Putamen (tissue), 1 donor: ENCODE data around the gene CDK18.

Experiments used
- DNase-seq: peaks from one replicate; pipeline ENCODE4 v3.0.0-alpha.2; 2016; ENCODE audit warnings: low spot score

The CDK18 gene

DNA sequence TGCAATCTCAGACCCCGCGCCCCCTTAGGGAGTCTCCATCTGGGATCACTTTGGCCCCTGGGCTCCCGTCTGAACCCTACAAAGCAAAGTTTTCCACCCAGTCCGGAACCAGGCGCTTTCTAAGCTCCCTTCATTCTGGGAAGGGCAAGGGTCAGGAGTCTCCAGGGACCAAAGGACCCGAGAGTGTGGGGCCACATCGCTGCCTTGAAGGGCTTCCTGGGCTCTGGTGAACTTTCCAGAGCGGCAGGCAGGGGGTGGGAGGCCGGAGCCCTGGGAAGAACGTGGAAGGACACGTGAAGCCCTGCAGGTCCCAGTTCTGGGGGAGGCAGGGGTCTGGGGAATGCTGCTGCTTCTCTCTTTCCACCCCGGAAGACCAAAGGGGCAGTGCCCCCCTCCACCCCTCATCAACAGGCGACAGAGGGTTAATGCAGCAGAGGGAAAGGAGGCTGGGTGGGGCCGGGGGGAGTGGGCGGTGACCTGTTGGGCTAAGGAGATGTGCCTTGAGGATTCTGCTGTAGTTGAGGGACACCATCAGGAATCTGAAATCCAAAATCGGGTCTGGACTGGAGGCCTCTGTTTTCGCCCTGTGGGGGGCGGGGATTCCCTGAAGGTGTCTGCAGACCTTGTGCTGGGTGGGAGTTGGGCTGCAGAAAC, 734 bp downstream of the CDK18 start:
- no peak for DNase-seq

DNA sequence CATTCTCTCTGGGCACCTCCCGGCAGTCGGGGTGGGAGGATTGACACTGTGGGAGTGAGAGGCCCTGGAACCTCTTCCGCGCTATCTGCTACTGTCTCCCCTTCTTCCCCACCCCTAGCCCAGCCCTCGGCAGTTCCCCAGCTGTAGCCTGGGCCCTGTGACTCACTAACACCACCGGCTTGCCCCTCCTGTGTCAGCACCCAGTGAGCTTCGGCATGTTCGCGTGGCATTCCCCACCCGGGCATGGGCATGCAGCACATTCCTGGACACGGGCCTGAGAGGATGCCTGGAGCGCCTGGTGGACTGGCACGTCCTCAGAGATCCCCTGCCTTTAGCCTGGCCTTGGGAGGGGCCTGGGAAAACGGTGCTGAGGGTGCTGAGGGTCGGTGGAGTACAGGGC, 1.3 kb downstream of the CDK18 start:
- DNase-seq, result no peak

DNA sequence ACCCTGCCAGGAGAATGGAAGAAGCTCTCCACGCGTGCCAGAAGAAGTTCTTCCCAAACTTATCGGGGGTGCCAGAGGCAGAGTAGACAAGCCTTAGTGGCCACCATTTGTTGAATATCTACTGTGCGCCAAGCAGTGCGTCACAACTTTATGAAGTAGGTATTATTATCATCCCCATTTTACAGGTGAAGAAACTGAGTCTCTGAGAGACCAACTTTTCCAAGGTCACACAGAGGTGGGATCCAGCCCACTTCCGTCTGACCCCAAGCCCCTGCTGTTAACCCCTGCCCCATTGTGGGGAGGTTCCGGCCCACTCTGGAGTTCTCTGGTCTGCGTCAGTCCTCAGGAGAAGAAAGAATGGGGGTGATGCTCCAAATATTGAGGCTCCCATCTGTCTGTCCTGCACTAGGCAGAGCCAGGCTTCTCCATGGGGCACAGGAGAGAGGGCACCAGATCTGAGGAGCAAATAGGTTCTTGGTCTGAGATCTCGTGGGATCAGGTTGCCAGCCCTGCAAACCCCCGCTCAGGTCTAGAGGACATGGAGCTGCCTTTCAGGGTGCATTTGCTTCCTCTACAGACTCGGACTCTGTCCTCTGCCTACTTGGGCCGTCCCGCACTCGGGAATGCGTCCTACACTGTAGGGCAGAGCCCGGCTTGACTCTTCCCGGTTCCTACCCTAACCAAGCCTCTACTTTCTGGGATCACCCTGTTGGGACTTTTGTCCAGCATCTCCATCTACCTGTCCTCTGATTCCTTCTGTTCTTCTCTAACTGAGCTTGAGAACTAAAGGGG, 2.1 kb downstream of the CDK18 start:
- DNase-seq, result no peak

- DNase-seq, result no peak
Measured at GRCh38 chr1:205508227-205508714, 3.8 kb downstream of the CDK18 start.

DNA sequence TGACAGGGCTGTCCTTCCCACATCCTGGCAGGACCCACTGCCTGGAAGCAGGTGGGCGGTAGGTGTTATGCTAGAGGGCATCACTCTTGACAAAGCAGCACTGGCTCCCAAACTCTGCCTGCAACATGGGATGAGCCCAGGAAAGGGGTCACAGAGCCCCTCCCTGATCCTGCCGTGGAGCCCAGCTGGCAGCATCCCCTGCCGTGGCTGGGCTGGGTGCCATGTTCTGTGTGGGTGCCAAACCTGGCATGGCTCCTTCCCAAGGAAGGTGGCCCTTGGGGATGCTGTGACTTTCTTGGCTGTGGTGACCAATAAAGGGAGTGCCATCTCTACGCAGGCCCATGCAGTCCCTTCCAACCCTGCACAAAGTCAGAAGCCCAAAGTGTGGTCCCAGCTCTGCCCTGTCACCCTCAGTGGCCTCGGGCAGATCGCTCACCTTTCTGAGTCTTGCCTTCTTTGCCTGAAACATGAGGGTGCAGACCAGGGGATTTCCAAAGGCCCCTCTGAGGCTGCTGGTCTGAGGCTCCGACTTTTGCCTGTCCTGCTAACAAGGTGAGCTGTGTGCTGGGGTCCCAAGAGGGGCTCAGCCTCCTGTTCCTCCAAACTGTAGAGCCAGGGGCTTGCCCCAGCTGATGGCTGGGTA, 6.0 kb downstream of the CDK18 start:
- DNase-seq, result no peak

DNA sequence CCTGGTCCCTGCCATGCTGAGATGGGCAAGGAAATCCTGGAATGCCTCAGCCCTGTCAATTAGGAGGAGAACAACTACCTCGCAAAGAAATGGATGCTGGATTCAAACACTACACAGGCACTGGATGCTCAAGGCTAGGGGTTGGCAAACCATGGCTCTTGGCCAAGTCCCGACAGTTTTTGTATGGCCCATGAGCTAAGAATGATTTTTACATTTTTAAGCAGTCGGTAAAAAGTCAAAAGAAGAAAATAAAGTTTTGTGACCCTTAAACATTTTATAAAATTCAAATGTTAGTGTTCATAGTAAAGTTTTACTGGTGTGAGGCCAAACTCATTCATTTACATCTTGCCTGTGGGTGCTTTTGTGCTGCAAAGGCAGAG, 6.5 kb downstream of the CDK18 start:
- DNase-seq, result no peak

GRCh38 chr1:205512059-205513045, 7.9 kb downstream of the CDK18 start:
- DNase-seq, result no peak

DNA sequence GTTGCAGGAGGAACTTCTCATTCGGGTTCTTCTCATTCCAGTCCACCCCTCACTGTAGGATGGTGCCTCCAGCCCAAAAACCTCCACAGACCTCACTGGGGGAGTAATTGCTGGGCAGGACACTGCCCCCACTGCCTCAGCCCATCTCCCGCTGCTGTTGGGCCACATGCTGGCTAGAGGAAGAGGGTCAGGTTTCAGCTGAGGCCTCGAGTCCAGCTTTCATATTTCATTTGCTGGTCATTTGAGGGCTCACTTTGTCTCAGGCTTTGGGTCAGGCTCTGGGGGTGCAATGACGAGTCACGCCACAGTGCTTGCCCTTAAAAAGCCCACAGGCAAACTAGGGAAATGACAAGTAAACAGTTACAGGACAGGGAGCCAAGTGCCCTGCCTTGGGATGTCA, 9.3 kb downstream of the CDK18 start:
- no peak for DNase-seq

DNA sequence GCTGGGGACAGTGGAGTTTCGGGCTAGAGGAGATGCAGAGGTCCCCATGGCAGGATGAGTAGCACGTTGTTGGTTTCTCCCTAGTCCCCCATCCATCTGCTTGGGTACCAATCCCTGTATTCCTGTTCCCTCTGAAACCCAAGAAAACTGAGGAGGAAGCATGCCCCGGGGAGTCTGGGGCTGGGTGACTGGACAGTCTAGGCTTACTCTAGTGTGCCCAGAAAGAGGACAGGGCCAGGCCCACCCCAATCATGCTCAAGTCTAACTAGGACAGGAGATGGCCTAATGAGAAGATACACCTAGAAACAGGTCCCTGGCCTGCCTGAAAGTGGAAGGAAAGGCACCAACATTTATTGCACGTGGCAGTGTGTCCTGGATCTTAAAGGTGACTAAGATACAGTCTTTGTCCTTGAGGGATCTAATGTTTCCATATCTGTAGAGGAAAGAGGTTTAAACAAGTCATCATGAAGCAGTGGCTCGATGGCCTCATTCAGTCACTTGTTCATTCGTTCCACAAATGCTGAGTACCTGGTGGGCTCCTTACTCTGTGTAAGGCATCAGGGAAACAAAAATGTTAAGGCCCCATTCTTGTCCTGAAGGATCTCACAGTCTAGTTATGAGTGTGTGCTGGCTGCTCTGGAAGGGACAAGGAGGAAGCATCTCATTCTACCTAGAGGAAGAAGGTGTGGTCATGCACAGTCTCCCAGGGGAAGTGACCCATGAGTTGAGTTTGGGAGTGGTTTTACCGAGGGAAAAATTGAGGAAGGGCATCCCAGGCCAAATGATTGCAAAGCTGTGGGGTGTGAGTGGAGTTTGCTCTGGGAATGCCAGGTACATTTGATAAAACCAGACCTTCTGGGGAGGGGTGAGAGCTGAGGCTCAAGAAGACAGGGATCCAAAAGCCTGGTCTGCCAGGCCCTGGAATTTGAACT, 10.0 kb downstream of the CDK18 start:
- DNase-seq, result no peak

DNA sequence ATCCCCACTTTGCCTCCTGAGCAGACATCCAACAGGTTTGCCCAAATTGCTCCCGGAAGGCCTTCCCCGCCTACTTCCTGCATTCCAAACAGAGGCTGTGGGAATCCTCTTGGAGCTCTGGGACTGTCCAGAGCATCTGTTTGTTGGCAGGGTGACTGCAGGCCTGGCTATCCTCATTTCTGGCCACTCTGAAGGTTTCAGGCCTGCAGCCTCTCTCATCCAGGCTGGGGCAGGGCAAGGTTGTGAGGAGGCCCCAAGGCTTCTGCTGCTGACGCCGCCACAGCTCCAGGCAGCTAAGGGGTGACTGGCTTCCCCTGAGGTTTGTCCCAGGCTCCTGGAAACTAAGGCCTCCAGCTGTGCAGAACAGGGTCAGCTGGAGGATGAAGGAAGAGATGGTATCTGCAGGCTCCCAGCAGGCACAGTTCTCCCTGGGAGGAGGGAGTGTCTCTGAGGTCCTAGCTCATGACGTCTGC, 11.3 kb downstream of the CDK18 start:
- no peak for DNase-seq

DNA sequence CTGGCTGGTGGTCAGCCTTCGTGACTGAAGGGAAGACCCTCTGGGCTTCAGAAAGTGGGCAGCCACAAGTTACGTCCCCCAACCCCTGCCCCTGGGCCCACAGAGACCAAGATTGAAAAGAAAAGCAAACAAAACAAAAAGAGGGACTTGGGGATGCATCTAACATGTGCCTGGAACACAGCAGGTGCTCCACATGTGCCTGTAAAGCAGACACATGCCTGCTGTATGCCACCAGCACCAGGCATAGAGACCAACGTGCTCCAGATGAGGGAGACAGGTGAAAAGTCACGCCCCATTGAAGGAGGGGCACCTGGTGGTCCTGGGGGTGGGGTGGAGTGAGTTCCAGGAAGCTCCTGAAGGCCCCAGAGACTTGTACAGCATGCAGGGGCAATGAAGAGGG, 11.9 kb downstream of the CDK18 start:
- no peak for DNase-seq

- DNase-seq, result no peak
Measured at GRCh38 chr1:205517288-205517687, 12.8 kb downstream of the CDK18 start.

GRCh38 chr1:205517763-205518162, 13.3 kb downstream of the CDK18 start:
- DNase-seq, result no peak

DNA sequence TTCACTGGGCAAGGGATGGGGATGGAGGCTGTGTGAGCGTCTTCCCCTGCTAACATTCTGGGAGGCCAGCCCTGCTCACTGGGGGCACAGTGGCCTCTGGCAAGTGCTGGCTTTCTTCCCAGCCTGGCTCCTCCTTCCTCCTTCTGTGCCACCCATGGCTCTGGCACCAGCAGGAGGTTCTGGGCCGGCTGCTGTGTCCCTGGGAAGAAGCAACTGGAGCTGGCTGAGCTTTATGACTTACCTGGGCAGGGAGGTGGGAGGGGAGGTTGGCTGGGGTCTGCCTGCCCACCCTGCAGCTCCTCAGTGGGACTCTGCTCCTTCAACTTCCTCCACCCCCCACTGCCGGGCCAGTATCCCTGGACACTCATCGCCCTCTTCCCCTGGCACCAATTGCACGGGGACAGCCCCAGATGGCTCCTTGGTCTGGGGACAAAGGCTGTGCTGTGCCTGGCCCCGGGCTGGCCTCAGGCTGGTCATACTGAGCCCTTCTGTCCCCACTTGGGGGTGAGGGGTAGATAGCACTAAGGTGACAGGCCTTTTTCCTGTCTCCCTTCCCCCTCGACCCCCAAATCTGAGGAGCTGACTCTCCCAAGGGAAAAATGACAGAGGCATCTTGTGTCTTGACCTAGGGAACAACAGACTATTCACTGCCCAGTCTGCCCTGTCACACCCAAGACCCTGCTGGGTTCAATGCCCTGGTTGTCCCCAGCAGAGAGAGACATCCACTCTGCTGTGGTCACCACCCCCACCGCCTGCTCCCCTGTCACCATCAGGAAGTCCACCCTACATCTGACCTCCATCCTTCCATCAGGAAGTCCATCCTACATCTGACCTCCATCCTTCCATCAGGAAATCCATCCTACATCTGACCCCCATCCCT, 14.4 kb downstream of the CDK18 start:
- peak; percentile 95 for DNase-seq

DNA sequence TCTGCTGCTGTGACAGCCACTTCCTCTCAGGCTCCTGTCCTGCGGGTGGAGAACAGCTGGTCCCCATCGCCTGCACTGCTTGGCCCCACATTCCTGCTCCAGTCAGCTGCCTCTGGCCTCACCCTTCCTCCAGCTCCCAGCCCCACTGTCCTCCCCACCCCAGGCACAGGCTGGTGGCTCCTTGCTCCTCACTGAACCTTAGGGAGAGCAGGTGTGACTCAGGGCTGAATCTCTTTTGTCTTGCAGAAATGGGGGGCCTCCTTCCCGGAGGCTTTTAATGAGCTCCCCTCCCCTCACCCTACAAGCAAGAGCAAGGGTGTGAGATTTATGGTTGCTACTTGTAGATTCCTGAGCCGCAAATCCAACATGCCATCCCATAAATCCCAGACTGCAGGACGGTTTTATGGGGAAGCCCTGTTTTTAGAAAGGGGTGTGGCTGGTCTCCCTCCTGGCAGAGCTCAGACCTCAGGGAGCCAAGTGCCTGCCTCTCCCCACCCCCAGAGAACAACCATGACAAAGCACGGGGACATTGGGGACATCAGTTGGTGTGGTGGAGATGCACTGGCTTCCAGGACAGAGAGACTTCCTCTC, 15.2 kb downstream of the CDK18 start:
- DNase-seq, result peak; percentile 87

GRCh38 chr1:205520709-205521108, 16.2 kb downstream of the CDK18 start:
- DNase-seq, result no peak

- no peak for DNase-seq
Measured at GRCh38 chr1:205521686-205522085, 17.2 kb downstream of the CDK18 start.

GRCh38 chr1:205522692-205523091, 18.2 kb downstream of the CDK18 start:
- no peak for DNase-seq

- DNase-seq, result no peak
Measured at GRCh38 chr1:205523261-205523890, 18.9 kb downstream of the CDK18 start.
